Breast epithelium (tissue), 4 donors: Measurements from ENCODE around the gene S100A4. TPM values are rescaled to one million over a fixed set of nuclear protein-coding genes. Genes with fewer than 3 reads are reported as not detected.
A peak's percentile ranks its signal among the peaks of the same experiment; 100 is the strongest.
"Not testable (repeated sequence)": the region's sequence is repeated elsewhere in the genome, so short reads cannot be mapped to it uniquely, and the experiment has no call there.

Experiments
- DNase-seq, 2 donors: peaks; one replicate each; pipeline ENCODE4 v3.0.0-alpha.2; 2019; ENCODE audit warnings: low spot score in 2 of 2
- H3K27ac ChIP-seq, 2 donors: fragments of 200-600 bp; sonication (generic) in 1 of 2; one replicate each; pipeline ENCODE4 v1.5.1; 2016 to 2019; ENCODE audit warnings: mild to moderate bottlenecking in 1 of 2
- H3K27me3 ChIP-seq, 2 donors: fragments of 200-600 bp; sonication (generic) in 1 of 2; one replicate each; pipeline versions ENCODE4 v1.5.1 to v1.6.0; 2017 to 2019; ENCODE audit warnings: control low read depth in 1 of 2, mild to moderate bottlenecking in 1 of 2
- H3K36me3 ChIP-seq: fragments of 200-600 bp; one replicate; pipeline ENCODE4 v1.5.1; 2019
- H3K4me1 ChIP-seq, 2 donors: fragments of 200-600 bp; sonication (generic); one replicate each; pipeline ENCODE4 v1.5.1; 2016 to 2019; ENCODE audit warnings: control low read depth in 1 of 2
- H3K4me3 ChIP-seq, 3 donors: fragments of 200-600 bp; sonication (generic); 1 replicate in 2 of 3; 2 replicates in 1 of 3; pipeline ENCODE4 v1.5.1; 2016 to 2019; ENCODE audit warnings: mild to moderate bottlenecking in 3 of 3, moderate library complexity in 2 of 3
- H3K9me3 ChIP-seq, 2 donors: fragments of 200-600 bp; sonication (generic) in 1 of 2; one replicate each; pipeline ENCODE4 v1.5.1; 2016 to 2019; ENCODE audit warnings: control low read depth in 1 of 2
- CTCF ChIP-seq, 3 donors: fragments of 450-650 bp; IDR thresholded peaks; one replicate each; pipeline ENCODE4 v1.5.1; 2016 to 2017; ENCODE audit warnings: antibody characterized with exemption in 3 of 3, mild to moderate bottlenecking in 3 of 3, moderate library complexity in 3 of 3
- POLR2A ChIP-seq: fragments of 450-650 bp; IDR thresholded peaks from one replicate; pipeline ENCODE4 v1.6.1; 2016; ENCODE audit warnings: antibody characterized with exemption, mild to moderate bottlenecking, moderate library complexity
- POLR2AphosphoS5 ChIP-seq, 3 donors: sonication (generic); formaldehyde crosslinking; IDR thresholded peaks; one replicate each; pipeline ENCODE4 v1.6.1; 2017; ENCODE audit warnings: antibody characterized with exemption in 3 of 3
- intact Hi-C: fragments of 100-400 bp; cut with DNase I; formaldehyde crosslinking; loops from one replicate; pipeline ENCODE4 v1.15.1; 2023; ENCODE audit warnings: low total_unique reads
- total RNA-seq, 3 donors: library from RNA; depleted of rRNA; stranded (reverse); fragments of >200 nt; gene quantifications; one replicate each; pipeline ENCODE4 v1.1.0, GENCODE V29; 2016

Gene S100A4
- total RNA-seq, 3 donors from 2014 or later = 177 to 1,015 (median 198) TPM

GRCh38 chr1:153585006-153585405 is 39.4 kb upstream of the S100A4 start:
- intact Hi-C loops = no loop called here
- Histone ChIP-seq H3K27ac (no peak overlapping the region), H3K9me3 (no peaks in the 10 kb centered on the region), H3K4me1 (no peaks in the 10 kb centered on the region), H3K36me3 (no peaks in the 10 kb centered on the region), H3K27me3 (no peaks in the 10 kb centered on the region), H3K4me3 (no peak overlapping the region)
- DNase-seq = no peak
- TF ChIP-seq POLR2AphosphoS5 (IDR thresholded peaks at IDR 0.05) = no peak
- TF ChIP-seq CTCF (IDR thresholded peaks at IDR 0.05) = no peak
- no peak for TF ChIP-seq POLR2A

- H3K27me3 ChIP-seq = no peaks in the 10 kb centered on the region
- intact Hi-C loops = no loop called here
- H3K27ac ChIP-seq = no peak overlapping the region
- H3K4me1 ChIP-seq = no peaks in the 10 kb centered on the region
- no peak for DNase-seq
- H3K36me3 ChIP-seq = no peaks in the 10 kb centered on the region
- no peak overlapping the region for H3K4me3 ChIP-seq
- TF ChIP-seq POLR2A (no peak), POLR2AphosphoS5 (IDR thresholded peaks at IDR 0.05) (no peak), CTCF (IDR thresholded peaks at IDR 0.05) (no peak)
- no peaks in the 10 kb centered on the region for H3K9me3 ChIP-seq
These were observed 38.4 kb upstream of the S100A4 start for GRCh38 chr1:153583976-153584375.

GRCh38 chr1:153583514-153583913 is 37.9 kb upstream of the S100A4 start:
- DNase-seq, H3K4me3 ChIP-seq, H3K27me3 ChIP-seq, H3K27ac ChIP-seq, H3K36me3 ChIP-seq, intact Hi-C loops, H3K9me3 ChIP-seq, H3K4me1 ChIP-seq: not testable (repeated sequence)

GRCh38 chr1:153582836-153583235 is 37.2 kb upstream of the S100A4 start:
- peak in 1 of 2 donors; percentile 43 for DNase-seq
- H3K4me3 ChIP-seq, H3K36me3 ChIP-seq, H3K9me3 ChIP-seq, intact Hi-C loops, H3K27ac ChIP-seq, H3K4me1 ChIP-seq, H3K27me3 ChIP-seq: not testable (repeated sequence)

GRCh38 chr1:153578936-153579335 is 33.3 kb upstream of the S100A4 start:
- H3K4me1 ChIP-seq = no peaks in the 10 kb centered on the region
- DNase-seq = no peak
- no peak overlapping the region for H3K4me3 ChIP-seq
- H3K27me3 ChIP-seq = no peaks in the 10 kb centered on the region
- no peak overlapping the region for H3K27ac ChIP-seq
- TF ChIP-seq CTCF (IDR thresholded peaks at IDR 0.05) = no peak
- TF ChIP-seq POLR2AphosphoS5 (IDR thresholded peaks at IDR 0.05) = no peak
- no peak for TF ChIP-seq POLR2A
- no peaks in the 10 kb centered on the region for H3K9me3 ChIP-seq
- intact Hi-C loops = loop anchor here (10.0 kb wide), 1 partner anchor 46 kb away; the partner anchor contains the start of genes S100A1 and S100A13
- no peaks in the 10 kb centered on the region for H3K36me3 ChIP-seq

GRCh38 chr1:153578490-153578889 is 32.9 kb upstream of the S100A4 start:
- TF ChIP-seq CTCF (IDR thresholded peaks at IDR 0.05) (no peak), POLR2A (no peak), POLR2AphosphoS5 (IDR thresholded peaks at IDR 0.05) (no peak)
- H3K4me1 ChIP-seq = no peaks in the 10 kb centered on the region
- H3K27ac ChIP-seq = no peak overlapping the region
- no peaks in the 10 kb centered on the region for H3K27me3 ChIP-seq
- intact Hi-C loops = loop anchor here (10.0 kb wide), 1 partner anchor 46 kb away; the partner anchor contains the start of genes S100A1 and S100A13
- DNase-seq = no peak
- H3K4me3 ChIP-seq = no peak overlapping the region
- no peaks in the 10 kb centered on the region for H3K36me3 ChIP-seq
- H3K9me3 ChIP-seq = no peaks in the 10 kb centered on the region
